ENCODE data around the gene ANP32B.

The ANP32B gene

GRCh38 chr9:98034593-98035546 is 51.7 kb downstream of the ANP32B start:
- peak; percentile 58 to 91 (median 85) for DNase-seq

DNA sequence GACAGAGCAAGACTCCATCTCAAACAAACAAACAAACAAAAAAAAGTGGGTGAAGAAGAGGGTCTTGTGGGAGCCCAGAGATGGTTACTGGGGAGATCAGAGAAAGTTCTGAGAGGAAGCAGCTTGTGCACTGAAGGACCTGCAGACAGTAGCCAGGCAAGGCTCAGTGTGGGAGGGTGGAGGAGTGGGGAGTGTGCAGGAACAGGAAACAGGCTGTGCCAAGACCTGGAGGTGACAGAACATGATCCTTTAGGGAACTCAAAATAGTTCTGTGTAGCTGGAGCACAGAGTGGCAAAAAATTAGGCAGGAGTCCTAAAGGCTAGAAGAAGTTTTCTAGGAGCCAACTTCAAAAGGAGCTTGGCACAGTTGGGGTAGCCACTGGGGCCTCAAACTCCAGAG is 54.2 kb downstream of the ANP32B start:
- DNase-seq: no peak

DNA sequence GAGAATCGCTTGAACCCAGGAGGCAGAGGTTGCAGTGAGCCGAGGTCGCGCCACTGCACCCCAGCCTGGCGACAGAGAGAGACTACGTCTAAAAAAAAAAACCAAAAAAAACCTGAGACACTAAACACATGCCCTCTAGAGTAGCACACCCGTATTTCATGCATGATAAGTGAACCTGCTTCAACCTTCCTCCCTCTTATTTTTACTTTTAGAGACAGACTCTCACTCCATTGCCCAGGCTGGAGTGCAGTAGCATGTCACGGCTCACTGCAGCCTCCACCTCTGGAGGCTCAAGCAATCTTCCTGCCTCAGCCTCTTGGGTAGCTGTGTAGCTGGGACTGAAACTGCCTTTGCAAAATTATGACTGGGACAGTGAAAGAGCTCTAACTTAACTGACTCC is 55.8 kb downstream of the ANP32B start:
- no peak for DNase-seq

- no peak for DNase-seq
Observed at GRCh38 chr9:98039607-98040017, 56.5 kb downstream of the ANP32B start.

DNA sequence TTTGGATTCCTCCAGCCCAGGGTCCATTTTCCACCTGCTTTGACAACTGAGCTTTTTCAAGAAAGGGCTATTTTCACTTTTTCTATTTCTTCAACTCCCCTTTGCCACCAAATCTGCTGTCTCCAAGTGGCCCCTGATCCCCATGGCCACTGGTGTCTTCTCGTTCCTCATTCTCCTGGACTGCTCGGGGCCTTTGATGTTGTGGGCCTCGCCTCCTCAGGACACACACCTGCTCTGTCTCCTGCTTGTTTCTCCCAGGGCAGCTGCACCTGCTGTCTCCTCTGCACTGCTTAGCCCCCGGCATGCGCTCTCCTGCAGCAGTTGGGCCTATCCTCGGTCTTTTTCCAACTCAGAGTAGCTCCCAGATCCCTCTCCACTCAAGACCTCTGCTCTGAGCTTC is 57.1 kb downstream of the ANP32B start:
- DNase-seq: no peak

DNA sequence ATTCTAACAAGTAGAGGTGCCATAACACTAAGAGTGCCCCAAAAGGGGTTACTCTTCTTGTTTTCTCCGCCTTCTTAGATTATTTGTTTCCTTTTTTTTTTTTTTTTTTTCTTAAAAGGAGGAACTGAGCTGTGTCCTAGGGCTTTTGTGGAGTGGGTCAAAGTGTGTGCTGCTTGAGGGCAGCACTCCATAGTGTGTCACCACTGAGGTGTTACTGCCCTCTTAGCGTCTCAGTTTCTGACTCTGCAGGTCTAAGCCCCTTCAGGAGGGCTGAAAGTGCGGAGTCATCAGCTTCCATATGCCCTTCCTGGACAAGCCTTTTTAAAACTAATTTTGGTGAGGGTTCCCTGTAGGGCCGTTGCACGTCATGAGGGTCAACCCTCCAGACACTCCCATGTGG is 60.8 kb downstream of the ANP32B start:
- no peak for DNase-seq

DNA sequence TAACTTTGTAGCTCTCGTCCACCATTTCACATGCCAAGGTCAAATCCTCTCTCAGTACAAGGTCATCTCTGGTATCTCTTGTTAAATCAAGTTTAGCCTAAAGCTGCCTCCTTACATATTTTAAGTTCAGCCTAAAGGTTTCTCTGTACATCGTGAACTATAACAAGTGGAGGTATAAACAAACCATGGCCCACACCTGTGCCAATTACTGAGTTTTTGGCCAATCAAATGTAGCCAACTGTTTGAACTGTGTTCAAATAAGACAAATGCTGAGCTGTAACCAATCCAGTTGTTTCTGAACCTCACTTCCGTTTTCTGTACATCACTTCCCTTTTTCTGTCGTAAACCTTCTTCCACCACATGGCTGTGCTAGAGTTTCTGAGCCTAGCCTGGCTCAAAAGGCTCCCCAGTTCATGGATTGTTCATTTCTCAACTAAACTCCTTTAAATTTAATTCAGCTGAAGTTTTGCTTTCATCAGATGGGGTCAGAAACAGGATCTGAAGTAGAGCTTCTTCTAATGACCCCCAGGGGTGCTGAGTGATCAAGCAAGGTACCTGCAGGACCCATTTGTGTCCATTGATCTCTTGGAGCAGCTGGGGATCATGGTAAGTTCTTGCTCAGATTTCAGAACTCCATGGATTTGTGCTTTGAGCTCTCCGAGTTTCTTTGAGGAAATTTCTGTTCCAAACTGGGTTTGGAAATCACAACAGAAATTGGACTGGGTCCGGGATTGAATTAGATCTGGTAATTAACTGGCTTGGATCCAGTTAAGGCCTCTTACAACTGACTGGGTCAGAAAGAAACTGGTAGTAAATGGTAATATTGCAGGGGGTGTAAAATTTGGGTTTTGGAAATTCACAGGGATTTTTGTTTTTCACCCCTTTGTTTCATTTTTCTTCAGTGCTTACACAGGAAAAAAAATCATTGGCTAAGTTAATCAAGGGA is 62.4 kb downstream of the ANP32B start:
- peak in 4 of 6 experiments; percentile 6 to 78 (median 68) for DNase-seq

DNA sequence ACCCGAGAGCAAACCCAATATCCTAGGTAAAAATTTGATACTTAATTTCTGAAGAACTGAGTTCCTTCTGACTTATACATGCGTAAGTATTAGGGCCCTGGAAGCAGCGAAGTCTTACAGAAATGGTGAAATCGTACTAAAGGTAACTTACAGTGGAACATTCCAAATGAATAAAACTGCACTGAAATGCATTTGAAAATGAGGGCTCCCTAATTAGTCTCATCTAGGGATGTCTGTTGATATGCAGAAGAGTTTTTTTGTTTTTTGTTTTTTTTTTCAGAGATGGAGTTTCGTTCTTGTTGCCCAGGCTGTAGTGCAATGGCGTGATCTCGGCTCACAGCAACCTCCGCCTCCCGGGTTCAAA is 63.0 kb downstream of the ANP32B start:
- no peak for DNase-seq

DNA sequence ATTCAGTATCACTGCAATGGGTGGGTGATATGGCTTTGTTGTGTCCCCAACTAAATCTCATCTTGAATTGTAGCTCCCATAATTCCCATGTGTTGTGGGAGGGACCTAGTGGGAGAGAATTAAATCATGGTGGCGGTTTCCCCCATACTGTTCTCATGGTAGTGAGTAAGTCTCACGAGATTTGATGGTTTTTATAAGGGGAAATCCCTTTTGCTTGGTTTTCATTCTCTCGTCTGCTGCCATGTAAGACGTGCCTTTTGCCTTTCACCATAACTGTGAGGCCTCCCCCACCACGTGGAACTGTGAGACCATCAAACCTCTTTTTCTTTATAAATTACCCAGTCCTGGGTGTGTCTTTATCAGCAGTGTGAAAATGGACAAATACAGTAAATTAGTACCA is 63.9 kb downstream of the ANP32B start:
- DNase-seq: no peak

- no peak for DNase-seq
Observed at GRCh38 chr9:98049288-98050072, 66.3 kb downstream of the ANP32B start.

DNA sequence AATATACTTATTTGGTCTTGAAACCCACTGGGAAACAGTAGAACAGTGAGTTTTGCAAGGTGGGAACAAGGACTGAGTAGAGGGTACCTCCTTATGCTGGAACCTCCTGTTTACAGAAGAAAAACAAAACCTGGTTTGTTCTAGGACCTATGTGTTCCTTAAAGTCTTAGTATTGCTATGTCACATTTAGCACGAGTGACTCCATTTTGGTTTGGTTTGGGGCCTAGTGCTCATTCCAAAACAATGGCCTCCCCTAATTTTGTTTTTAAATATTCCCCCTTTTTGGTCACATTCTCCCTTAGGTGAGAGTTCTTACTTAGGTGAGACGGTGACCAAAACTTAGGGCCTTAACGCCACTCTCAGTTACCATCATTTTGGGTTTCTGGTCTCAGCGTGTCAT is 67.2 kb downstream of the ANP32B start:
- no peak for DNase-seq

- DNase-seq: no peak
Observed at GRCh38 chr9:98054376-98054951, 71.3 kb downstream of the ANP32B start.

GRCh38 chr9:98056269-98057137 is 73.4 kb downstream of the ANP32B start, which contains the start of gene NANS:
NANS (plus strand) TSS chr9:98056732; CDS start chr9:98056809, 77 bp downstream.
- DNase-seq: peak; percentile 84 to 96 (median 86)

DNA sequence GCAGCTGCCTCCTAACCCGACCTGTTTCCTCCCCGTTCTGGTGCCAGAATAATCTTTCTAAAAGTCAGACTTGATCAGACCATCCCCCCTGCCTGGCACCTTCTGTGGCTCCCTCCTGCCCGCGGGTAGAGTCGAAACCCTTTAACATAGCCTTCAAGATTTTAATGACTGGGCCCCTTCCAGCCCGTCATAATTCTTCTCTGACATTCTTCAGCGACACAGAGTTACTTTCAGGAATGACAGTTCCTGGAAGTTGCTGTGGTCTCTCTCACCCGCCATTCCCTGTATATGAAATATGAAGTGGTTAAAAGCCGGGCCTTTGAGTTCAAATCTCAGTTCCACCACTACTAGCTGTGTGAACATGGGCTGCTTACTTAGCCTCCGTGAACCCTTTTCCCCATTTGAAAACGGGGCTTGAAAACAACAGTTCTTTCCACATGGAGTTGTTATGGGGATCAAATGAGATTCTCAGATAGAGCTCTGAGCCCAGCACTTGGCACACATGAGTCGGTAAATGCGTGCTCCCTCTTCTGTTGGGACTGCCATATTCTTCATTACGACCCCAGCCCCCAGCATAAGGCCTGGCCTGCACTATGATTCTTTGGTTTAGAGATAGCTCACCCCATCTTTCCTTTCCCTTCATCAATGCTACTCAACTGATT is 74.1 kb downstream of the ANP32B start:
- peak in 1 of 6 experiments; percentile 53 for DNase-seq

GRCh38 chr9:98062161-98062560 is 79.0 kb downstream of the ANP32B start:
- no peak for DNase-seq

DNA sequence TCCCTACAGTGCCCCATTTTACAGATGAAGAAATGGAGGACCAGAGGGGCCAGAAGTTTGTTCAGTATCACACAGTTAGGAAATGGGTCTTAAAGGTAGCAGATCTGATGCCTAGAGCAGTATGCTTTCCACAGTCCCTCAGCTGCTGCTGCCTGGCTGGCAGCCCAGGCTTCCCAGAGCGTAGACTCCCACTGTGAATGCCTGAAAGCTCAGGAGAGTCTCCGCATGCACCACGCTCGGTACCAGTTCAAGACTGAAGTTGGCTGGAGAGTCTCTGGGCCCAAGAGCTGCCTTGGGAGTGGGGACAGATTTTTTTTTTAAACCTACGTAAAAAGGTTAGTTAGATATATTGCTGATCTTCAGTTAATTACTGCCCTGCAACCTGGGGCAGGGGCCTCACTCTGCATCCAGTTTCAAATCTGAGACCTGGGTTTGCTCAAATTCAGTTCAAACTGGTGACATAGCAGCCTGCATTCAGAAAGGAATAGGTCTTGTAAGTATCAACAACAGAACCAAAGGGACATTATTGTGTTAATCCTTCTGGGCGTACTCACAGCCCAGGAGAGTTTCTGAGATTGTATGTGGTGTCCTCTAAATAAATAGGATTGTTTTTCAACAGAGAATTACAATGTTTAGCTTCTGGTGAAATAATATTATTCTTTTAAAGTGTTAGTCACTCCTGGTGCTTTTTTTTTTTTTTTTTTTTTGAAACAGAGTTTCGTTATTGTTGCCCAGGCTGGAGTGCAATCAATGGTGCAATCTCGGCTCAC is 81.7 kb downstream of the ANP32B start:
- DNase-seq: no peak

All from stimulated activated naive CD4-positive, alpha-beta T cell (primary cell).